GM15510 (cell line): ENCODE results near the gene EPHA2.

Source experiments
- POLR2A ChIP-seq: IDR thresholded peaks from 3 replicates; pipeline ENCODE4 v1.6.1; 2011; ENCODE audit warnings: borderline replicate concordance; ENCODE audit not compliant: insufficient read length; ENCODE audit errors: extremely low read depth

EPHA2 gene

GRCh38 chr1:16078925-16079656 lies 76.8 kb downstream of the EPHA2 start:
- TF ChIP-seq POLR2A, result no peak

- no peak for TF ChIP-seq POLR2A
These were observed 78.2 kb downstream of the EPHA2 start for GRCh38 chr1:16077406-16078245.

DNA sequence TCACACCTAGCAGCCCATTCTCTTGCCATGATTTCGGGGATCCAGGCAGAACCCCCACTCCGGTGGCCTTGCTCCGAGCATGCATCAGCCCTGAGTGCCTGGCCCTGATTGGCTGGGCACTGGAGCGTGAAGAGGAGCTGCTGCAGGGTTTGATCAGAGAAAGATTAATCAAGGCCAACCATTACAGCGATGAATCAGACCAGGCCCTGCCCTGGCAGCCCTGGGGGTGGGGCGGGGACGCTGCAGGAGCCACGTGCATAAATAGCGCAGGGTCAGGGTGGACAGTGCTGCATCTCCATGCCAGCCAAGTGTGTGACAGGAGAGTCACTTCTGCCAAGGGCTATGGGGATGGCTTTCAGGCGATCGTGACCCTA lies 79.0 kb downstream of the EPHA2 start:
- no peak for TF ChIP-seq POLR2A

GRCh38 chr1:16076031-16076864 lies 79.6 kb downstream of the EPHA2 start:
- no peak for TF ChIP-seq POLR2A

- no peak for TF ChIP-seq POLR2A
These were observed 80.4 kb downstream of the EPHA2 start for GRCh38 chr1:16075337-16076030.
